Activated T-cell treated with anti-CD3 and anti-CD28 coated beads for 1 hour (primary cell): ENCODE data around the gene PODXL.
A peak's percentile ranks its signal among the peaks of the same experiment; 100 is the strongest.
"Not testable (repeated sequence)": the region's sequence is repeated elsewhere in the genome, so short reads cannot be mapped to it uniquely, and the experiment has no call there.

Source experiments
- DNase-seq: peaks from one replicate; pipeline ENCODE4 v3.0.0-alpha.2; 2020; ENCODE audit warnings: low read depth

Gene PODXL

DNA sequence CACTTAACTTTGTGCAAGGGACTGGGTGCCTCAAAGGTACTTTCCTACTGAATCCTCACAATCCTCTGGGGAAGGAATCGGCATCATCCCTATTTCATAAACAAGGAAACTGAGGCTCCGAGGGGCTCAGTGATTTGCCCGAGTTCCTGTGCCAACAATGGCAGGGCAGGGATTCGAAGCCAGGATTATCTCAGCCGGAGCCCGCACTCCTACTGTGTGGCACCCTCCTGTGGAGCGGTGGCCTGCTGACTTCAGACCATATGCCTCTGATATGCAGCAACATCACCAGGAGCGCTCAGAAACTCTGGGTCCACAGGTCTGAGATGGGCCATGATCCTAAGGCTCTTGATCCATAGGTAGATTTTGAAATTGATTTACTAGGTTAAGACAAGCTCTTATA is 46.6 kb downstream of the PODXL start:
- no peak for DNase-seq

DNA sequence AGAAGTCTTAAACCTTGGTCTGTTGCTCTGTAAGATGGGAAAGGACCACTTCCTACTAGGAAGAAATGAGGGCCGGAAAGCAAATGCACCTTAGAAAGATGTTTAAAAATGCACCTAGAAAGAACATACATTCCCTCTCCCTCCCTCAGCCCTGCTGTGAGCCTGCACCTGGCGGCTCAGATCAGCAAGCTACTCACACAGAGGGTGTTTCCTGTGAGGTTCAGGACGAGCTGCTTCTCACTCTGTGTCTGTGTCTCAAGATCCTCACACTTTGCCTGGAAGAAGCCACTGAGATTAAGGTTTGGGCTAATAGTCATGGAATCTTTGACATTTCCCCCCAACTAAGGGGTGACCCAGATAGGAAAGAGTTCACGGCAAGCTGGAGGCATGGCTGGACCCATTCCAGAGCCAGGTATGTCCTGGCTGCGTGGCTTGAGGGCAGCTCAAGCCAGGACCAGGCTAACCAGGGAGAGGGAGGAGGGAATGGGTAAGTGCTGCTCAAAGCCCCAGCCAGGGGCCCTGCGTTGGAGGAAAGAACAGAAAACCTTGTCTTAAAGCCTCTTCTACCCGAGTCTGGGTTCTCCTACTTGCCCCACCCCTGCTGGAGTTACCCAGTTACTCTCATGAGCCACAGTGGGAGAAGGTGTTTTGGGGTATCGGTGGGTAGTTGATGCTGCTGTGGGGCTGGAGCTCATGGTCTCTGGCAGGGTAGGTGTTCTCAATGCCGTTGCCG is 47.5 kb downstream of the PODXL start:
- DNase-seq = no peak

DNA sequence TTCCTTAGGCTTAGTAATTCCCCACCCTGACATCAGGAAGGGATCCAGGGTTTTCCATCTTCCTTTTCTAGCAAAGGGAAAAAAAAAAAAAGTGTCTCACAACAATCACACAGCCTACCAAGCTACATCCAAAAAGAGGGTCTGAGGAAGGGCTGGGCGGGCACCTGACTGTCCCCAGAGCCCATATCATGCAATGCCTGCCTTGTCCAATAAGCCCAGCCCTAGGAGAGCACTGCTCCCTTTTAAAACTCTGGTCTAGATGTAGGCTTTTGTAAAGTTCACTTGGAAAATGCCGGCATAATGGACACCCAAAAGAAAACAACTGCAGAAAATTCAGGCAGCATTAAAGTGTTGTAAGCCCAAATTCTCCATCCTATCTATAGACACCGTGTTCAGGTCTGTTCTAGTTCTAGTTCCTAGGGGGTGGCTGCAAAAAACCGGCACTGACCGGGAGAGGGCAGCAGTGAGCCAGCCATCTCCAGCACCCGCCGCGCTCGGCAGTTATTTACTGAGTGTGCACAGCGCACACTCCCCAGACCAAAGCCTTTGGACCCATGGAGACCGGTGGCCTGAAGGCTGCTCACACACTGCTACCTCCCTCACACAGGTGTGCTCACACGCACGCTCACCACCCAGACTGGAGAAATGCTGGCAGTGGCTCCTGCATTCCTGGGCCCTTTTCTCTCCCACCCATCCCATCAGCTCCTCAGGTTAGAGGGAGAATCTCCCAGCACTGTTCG is 48.7 kb downstream of the PODXL start:
- peak; percentile 78 for DNase-seq

DNA sequence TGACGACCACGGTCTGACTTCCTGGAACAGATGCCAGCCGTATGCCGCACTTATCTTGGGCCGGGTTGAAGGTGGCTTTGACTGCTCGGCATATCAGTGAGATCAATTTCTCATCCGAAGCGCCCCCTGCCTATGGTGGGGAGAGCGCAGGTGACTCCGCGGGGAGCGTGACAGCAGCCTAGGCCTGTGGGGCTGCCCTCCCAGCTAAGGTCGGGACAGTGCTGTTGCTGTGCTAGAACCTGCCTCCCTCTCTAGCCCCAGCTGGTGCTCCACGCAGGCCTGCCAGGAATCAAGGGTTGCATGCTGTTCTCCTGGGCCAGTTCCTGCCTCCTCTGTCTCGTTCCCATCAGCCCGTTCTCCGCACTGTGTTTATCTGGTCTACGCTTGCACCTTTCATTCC is 49.8 kb downstream of the PODXL start:
- DNase-seq = no peak

DNA sequence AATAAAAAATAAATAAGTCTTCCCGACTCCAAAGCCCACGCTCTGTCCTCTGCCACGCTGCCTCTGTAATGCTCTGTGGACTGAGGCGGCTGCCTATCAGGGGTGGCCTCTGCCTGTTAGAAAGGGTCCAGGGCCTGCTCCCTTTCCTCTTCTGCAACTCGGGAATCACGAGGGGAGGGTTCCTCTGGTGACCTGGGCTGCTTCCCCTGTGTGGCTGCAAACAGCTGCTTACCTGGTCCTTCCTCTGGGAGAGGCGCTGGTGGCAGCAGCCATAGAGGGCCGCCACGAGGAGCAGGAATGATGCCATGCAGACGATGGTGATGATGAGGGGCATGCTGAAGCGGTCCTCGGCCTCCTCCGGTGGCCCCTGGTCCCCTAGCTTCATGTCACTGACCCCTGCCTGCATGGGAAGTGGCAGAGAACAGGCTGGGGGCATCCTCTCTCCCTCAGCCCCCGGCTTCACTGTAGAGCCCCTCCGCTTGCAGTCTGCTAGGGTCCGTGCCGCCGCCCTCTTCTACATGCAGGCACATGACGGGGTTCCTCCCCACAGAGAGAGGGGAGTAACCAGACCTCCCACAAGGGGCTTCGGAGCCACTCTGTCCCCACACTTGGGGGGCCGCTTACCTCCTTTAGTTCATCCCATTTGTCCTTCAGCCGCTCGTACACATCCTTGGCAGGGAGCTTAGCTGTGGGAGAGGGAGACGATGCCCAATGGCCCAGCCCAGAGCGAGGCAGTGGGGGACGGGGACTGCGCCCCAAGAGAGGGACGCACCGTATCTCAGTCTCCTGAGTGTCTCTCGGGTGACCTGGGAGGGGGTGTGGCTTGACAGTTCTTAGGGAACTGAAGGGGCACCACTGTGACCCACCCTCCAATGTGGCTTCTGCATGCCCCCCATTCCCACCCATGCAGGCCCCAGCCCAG is 50.5 kb downstream of the PODXL start:
- no peak for DNase-seq

DNA sequence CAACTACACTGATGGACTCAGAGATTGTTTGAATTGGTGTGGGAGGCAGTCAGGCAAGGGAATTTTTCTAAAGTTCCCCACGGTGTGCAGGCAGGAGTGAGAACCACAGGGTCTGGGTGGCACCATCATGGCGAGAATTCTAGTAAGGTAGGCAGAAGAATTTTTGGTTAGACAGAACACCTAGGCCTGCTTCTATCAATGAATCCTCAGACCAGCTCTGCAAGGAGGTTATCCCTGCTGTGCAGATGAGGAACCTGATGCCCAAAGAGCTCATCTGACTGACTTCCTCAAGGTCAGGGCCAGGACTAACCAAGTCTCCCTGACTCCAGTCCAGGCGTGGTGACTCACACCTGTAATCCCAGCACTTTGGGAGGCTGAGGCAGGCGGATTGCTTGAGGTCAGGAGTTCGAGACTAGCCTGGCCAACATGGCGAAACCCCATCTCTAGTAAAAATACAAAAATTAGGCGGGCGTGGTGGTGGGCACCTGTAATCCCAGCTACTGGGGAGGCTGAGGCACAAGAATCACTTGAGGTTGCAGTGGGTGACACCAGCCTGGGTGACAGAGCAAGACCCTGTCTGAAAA is 51.3 kb downstream of the PODXL start:
- not testable (repeated sequence) for DNase-seq

DNA sequence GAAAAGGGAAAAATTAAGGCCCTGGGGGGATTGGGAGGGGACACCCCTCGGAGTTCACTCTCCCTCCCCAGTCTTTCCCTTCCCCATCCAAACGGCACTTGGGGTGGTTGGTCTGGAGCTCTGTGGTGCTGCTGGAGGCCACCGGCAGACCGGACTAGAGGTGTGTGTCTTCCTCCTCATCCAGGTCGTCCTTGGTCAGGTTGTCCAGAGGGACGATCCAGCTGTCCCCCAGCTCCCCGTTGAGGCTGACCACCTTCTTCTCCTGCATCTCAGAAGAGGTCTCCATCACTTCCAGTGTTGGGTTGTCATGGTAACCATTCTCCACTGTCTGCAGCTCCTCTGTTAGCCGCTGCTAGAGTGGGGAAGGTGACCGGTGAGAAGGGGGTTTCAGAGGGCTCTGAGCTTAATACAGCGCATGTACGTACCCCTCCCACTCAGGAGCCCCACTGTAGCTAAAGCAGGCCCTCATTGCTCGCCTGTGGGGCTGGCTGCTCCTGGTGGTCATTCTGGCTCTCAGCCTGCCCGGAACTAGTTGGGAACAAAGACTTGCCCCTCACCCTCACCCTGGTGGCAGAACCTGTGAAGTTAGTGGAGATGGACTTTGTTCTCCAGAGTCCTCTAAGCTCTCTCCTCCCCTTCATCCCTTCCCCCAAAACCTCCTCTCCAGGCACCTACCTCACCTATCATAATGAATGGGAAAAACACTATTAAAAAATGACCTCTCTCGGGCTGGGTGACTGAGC is 52.1 kb downstream of the PODXL start:
- DNase-seq = no peak

DNA sequence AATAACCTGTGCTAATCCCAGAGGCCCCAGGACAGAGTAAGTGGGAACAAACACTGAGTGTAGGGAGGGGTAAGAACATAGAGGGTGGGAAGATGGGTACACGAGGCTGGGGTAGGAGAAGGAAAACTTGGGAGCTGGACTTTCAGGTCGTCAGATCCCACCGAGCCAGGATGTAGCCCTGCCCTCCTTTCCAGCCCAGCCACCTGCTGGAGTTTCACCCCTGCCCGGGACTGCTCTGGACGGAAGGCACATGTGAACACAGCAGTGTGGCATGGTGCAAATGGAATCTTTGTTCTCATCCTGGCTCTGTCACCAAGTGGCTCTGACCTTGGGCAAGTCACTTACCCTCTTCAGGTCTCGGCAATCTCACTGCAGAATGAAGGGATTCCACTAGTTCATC is 52.8 kb downstream of the PODXL start:
- no peak for DNase-seq

DNA sequence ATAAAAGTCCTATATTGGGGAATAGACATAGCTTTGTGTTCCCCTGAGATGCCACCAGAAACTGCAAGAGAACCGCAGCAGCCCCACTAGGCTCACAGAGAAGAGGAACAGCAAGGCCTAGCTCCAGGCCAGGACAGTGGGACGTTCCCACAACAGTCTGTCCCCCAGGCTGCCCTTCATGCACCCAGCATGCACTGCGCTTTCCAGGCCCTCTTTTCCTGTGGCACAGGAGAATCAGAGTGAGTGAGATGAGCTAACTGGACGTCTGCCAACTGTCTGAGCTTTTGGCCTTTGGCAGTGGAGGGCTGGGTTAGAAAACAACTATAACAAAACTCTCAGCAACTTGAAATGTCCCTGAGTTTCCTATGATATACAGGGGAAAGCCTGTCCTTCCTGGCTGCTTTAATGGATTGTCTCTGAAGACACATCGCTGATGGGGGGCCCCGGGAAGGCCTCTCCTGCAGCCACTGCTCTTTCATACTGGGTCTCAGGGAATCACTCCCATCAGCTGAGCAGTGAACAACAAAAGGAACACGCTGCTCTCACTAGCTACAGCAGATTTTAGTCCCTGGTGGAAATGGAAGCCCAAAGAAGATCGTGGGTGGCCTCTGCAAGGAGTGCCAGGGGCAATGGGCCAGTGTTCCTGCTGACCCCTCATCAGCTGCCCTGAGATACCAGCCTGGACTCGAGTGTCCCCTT is 53.5 kb downstream of the PODXL start:
- DNase-seq = no peak

DNA sequence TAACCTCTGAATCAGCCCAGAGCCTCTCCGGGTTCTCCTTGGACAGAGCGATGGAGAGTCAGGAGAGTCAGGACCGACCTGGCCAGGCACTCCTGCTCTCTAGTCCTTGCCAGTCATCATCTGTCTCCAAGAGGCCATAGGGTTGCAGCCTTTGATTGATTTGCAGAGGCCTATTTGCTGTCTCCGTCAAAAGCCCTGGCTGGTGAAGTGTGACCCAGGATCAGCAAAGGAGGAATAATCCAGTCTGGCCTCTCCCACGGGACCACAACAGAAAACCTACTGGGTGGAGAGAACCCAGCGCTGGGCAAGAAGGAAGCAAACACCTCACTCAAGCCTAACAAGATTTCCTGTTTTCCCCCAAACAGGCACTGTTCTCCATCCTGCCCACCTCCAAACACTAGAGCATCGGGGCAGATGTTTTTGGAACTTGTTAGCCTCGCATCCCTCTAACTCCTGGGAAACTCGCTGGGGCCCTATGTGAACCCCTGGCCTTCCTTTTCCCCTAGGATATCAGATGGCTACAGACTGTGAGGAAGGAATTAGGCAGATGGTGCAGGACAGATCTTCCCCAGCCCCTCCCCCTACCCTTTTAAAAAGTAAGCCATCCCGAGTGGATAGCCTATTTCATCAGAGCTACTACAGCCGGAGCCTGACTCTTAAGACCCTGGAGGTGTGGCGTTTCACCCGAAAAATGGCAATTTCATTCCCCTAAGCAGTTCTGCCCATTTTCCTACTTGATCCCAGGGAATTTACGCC is 54.3 kb downstream of the PODXL start:
- DNase-seq = no peak

DNA sequence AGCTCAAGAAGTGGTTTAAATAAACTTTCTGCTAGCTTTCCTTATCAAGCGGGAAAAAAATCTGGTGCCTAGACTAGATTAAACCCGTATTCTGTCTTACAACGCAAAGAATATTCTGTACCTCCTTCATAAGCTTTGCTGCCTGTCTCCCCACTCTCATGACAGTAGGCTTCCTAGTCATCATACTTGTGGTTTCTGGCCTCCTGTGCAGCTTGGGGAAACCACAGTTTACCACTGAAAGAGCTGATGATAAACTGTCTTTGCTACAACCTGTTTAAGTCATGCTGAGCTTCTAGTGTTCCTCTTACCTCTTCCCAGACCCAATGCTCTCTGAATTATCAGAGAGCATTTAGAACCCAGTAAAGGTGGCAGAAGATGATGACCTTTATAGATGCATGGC is 55.0 kb downstream of the PODXL start:
- DNase-seq = no peak

DNA sequence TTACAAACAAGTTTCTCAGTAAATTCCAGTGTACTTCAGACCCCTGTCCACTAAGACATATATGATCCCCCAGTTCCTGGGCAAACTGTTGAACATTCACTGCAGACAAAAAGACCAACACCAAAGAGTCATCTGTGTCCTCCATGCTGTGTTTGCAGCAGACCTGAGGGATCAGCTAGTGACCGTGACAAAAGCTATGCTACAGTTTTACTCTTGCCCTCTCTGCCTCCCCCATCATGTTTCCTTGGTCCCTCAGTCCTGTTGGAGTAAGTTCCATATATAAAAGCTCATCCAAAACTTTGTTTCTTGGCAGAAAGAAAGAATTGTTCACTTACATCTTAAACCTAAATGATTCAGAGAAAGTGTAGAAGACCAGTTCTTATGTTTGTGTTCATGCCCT is 56.1 kb downstream of the PODXL start:
- DNase-seq = no peak

DNA sequence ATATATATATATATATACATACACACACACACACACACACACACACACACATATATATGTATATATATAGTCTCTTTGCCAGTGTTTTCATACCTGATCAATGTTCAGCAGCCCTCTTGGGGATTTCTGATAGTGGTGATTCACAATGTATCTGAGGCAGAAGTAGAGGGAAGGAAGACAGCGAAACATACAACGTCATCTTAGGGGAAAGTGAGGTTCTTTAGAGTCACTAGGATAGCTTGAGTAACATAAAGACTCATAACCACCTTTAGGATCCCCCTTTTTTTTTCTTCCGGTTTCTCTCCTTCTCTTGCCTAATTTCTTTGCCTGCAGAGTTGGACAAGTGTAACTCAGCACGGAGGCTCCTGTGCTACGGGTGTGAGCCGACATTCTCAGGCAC is 56.6 kb downstream of the PODXL start:
- no peak for DNase-seq

DNA sequence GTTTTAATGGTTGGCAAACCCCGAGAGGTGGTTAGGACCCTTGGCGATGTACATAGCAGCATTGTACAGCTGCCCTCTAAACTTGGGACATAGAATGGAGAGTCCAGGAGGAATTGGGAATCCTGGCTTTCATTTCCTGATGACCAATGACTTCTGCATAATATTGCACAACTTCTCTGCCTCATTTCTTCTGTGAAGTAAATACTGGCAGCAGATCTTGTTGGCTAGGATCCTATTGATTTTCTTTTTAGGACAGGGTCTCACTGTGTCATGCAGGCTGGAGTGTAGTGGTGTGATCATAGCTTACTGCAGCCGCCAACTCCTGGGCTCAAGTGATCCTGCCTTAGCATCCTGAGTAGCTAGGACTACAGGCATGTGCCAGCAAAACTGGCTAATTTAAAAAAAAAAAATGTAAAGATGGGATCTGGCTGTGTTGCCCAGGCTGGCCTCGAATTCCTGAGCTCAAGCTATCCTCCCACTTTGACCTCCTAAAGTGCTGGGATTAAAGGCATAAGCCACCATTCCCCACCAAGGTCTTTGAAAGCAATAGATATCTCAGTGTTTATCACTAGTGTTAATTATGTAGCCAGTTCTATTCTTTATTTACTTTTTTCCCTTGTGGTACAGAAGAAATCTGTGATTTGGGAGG is 58.1 kb downstream of the PODXL start:
- DNase-seq = no peak

DNA sequence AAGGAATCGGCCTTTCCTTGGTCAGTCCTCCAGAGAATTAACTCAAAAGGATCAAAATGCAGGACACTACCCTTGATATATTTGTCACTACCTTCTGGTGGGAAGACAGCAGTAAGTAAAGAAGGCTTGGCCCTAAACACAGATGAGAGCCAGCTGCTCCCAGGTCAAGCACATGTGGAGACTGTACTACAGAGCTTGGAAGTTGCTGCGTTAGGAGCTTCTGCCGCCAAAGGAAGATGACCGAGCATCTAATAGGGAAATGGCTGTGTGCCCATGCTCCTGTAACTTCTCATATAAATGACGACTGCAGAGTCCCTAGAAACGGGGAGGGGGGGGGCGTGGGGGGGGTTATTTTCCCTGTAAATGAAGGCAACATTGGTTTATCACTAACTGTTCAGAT is 59.0 kb downstream of the PODXL start:
- no peak for DNase-seq

DNA sequence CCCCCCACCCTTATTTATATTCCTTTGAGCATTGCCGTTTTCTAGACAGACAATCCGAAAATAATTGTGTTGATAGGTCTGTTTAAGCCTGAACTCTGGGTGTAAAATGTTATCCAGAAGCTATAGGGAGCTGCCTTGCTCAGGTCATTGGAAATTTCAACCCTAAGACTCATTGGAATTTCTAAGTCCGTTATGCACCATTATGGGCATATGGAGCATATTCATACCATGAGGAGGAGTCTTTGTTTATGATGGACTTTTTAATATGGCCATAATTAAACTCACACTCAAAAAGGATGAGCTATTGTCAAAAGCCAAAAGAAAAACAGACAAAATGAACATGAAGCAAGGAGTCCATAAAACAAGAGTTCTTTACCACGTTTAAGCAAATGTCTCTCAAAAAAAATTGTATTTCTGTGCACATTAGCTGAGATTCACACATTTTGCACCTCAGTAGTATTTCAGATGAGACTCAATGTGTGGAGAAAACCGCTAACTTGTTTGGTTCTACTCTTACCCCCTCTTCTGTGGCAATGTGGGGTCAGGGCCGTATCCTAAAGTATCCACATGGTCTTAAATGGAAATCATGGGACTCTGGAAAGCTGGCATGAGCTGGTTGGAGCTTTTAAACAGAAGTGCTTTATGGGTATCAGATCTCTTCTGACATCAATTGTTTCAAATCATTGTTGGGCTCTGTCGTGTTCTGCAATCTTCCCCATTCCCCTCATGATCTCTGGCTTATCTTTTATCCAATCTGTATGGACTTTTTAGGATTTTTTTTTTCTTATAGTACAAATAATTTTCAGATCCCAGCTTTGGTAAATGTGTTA is 60.5 kb downstream of the PODXL start:
- DNase-seq = no peak

DNA sequence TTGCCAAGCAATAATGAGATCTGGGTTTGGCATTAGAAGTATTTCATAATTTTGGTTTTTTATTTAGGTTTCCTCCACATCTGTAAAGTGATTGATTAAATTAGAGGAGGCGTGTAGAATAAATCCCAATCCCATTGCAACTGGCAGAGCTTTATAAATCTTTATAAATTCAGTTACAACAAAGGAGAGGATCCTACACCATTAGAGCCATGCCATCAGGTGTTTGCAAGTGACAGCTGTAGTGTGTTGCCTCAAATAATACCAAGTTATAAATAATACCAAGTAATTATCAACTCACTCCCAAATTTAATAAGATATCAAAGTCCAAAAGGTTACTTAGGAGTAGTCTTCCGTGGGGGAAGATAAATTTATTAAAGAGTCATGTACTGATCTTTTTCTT is 62.2 kb downstream of the PODXL start:
- no peak for DNase-seq

DNA sequence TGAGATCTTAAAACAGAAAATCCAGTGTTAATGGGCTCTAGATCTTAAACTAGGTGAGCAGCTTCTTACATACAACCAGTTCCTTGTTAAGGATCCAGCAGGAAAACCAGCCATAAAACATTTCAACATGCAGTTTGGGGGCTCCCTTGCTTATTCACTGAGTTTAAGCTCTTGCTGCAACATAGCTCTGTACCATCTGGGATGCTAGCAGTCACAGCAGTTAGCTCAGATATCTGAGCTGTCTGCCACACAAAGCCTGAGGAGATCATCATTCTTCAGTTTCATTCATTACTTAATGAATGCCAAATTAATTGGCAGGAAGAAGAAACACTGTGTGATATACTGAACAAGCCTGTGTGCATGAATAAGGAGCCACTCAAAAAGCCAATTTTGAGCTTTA is 62.8 kb downstream of the PODXL start:
- DNase-seq = no peak

DNA sequence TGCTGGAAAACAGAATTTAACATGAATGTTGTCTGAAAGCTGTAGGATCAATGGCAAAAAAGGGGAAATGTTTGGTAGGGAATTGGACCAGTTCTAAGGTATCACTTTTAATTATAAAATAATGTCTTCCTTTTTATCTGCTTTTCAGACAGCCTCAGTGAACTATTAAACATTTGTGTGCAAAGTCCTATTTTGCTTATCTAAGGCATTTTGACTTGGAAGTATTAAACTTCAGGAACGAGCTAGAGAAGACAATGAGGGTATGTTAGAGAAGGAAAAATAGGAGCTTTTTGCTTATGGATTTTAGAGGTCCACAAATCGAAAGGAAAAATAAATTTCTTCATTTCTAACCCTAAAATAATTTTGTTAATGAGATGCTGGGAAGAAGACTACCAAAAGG is 63.3 kb downstream of the PODXL start:
- DNase-seq = no peak
